Panc1 (cell line): ENCODE data around the gene ZNF334. TPM values are rescaled to one million over a fixed set of nuclear protein-coding genes. Genes with fewer than 3 reads are reported as not detected.

Experiments
- ATAC-seq: fragments of 200-7000 bp; cut with Tn5 transposase; 2 replicates; pipeline ENCODE4 v1.9.1; 2020; ENCODE audit warnings: mild to moderate bottlenecking, moderate library complexity
- BruUV-seq: library from RNA; stranded (reverse); fragments of 400-500 nt; replicated peaks from 2 replicates; lab custom pipeline; 2021; lab: Mats Ljungman, UMichigan
- CTCF ChIA-PET: fragments of 300-600 bp; sonication (Branson Sonifier 250); formaldehyde crosslinking; loops from one replicate; lab custom pipeline; 2022; ENCODE audit warnings: antibody characterized with exemption; lab: Charles Lee
- POLR2A ChIA-PET: fragments of 300-600 bp; sonication (Branson Sonifier 250); formaldehyde crosslinking; loops from one replicate; lab custom pipeline; 2022; ENCODE audit warnings: antibody characterized with exemption; lab: Charles Lee
- DNase-seq: peaks from one replicate; pipeline ENCODE4 v3.0.0-alpha.2; 2010; ENCODE audit warnings: low read depth, low spot score
- H3K27ac ChIP-seq: 2 replicates; pipeline ENCODE4 v1.5.1; 2011; ENCODE audit warnings: mild to moderate bottlenecking, low read length, inconsistent platforms
- H3K27me3 ChIP-seq: fragments of 200-500 bp; sonication (Bioruptor generic); 2 replicates; pipeline ENCODE4 v1.6.0; 2014; ENCODE audit warnings: low read length, inconsistent platforms; ENCODE audit not compliant: control insufficient read depth, insufficient read depth
- H3K36me3 ChIP-seq: fragments of 200-500 bp; sonication (Bioruptor generic); 2 replicates; pipeline ENCODE4 v1.5.1; 2014; ENCODE audit warnings: inconsistent platforms, mild to moderate bottlenecking, low read length, moderate library complexity; ENCODE audit not compliant: control insufficient read depth, insufficient read depth
- H3K4me1 ChIP-seq: 2 replicates; pipeline ENCODE4 v1.5.1; 2011; ENCODE audit warnings: inconsistent platforms, mild to moderate bottlenecking, low read length, moderate library complexity; ENCODE audit not compliant: control insufficient read depth, insufficient read depth
- H3K4me3 ChIP-seq, 2 experiments: 2 replicates each; pipeline ENCODE4 v1.5.1; 2011 to 2012; ENCODE audit warnings: low read depth in 2 of 2, low read length in 2 of 2, mild to moderate bottlenecking in 2 of 2, inconsistent platforms in 1 of 2, moderate library complexity in 1 of 2
- H3K9me3 ChIP-seq: fragments of 200-500 bp; sonication (Bioruptor generic); 2 replicates; pipeline ENCODE4 v1.5.1; 2014; ENCODE audit warnings: low read depth, mild to moderate bottlenecking, inconsistent platforms, low read length, moderate library complexity; ENCODE audit not compliant: control insufficient read depth, insufficient read depth
- CTCF ChIP-seq: fragments of 450-650 bp; IDR thresholded peaks from 2 replicates; pipeline ENCODE4 v1.5.1; 2017; ENCODE audit warnings: mild to moderate bottlenecking
- POLR2AphosphoS5 ChIP-seq: IDR thresholded peaks from 2 replicates; pipeline ENCODE4 v1.6.1; 2012; ENCODE audit warnings: mild to moderate bottlenecking, low read depth, low read length, moderate library complexity
- REST ChIP-seq, 2 experiments: IDR thresholded peaks; 2 replicates each; pipeline ENCODE4 v1.6.1; 2011 to 2012; ENCODE audit warnings: low read depth in 2 of 2, control low read depth in 1 of 2, low read length in 1 of 2, mild to moderate bottlenecking in 1 of 2, moderate library complexity in 1 of 2; ENCODE audit not compliant: insufficient read depth in 1 of 2
- SIN3A ChIP-seq: IDR thresholded peaks from 2 replicates; pipeline ENCODE4 v1.6.1; 2012; ENCODE audit warnings: low read depth, mild to moderate bottlenecking, low read length, moderate library complexity, borderline replicate concordance; ENCODE audit not compliant: insufficient read depth
- TCF7L2 ChIP-seq: IDR thresholded peaks from 2 replicates; pipeline ENCODE4 v1.6.1; 2011; ENCODE audit warnings: mild to moderate bottlenecking, low read depth, low read length, inconsistent platforms
- in situ Hi-C: cut with HindIII; loops from 2 replicates; pipeline ENCODE4 v1.10.0; 2016; ENCODE audit warnings: low sequenced_read_pairs, low pct_unique_long_range_greater_than_20kb
- intact Hi-C: fragments of 100-400 bp; cut with micrococcal nuclease; formaldehyde crosslinking; loops from one replicate; pipeline ENCODE4 v1.10.0; 2022; ENCODE audit not compliant: unreplicated experiment
- total RNA-seq: library from RNA; stranded (reverse); gene quantifications from one replicate; pipeline ENCODE4 v1.2.1, GENCODE V29; 2021; ENCODE audit not compliant: unreplicated experiment

Gene ZNF334
- total RNA-seq, 1 experiment from 2014 or later, result 0.28 TPM

DNA sequence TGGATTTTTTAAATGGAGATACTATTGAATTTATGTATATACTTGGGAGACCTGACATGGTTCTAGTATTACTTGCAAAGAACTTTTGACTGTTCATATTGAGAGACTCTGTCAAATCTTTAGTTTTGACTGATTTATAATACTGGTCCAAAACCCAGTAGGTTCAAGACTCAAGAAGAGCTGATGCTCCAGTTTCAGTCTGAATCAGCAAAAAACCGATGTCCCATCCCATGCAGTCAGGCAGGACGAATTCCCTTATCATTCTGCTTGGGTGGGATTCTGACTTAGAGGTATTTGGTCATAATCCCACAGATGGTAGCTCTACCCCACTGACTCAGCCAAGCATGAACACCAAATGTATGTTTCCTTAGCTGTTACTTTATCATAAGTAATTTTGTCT lies 29.5 kb downstream of the ZNF334 start:
- intact Hi-C loops, result no loop called here
- BruUV-seq, result no TSS peak
- in situ Hi-C loops, result no loop called here
- no peak overlapping the region for H3K27ac ChIP-seq
- ATAC-seq, result no peak
- no peaks in the 10 kb centered on the region for H3K4me1 ChIP-seq
- H3K36me3 ChIP-seq, result no peaks in the 10 kb centered on the region
- H3K27me3 ChIP-seq, result peaks cover 32% of the 10 kb centered on the region
- H3K4me3 ChIP-seq, result no peak overlapping the region
- no peaks in the 10 kb centered on the region for H3K9me3 ChIP-seq
- TF ChIP-seq REST (IDR thresholded peaks at IDR 0.05; ENCODE audit: insufficient read depth in 1 of 2, low read depth in 2 of 2, low read length in 1 of 2) (no peak), POLR2AphosphoS5 (no peak), SIN3A (no peak), TCF7L2 (no peak), CTCF (no peak)
- DNase-seq, result no peak
- ChIA-PET POLR2A (no interaction called here), CTCF (no interaction called here)

- CTCF ChIA-PET, result no interaction called here
These were observed 30.5 kb downstream of the ZNF334 start for GRCh38 chr20:46482864-46483263.

More at GRCh38 chr20:46482864-46483263, 30.5 kb downstream of the ZNF334 start:
- ATAC-seq, result no peak
- intact Hi-C loops, result no loop called here
- TF ChIP-seq CTCF (no peak), POLR2AphosphoS5 (no peak), REST (IDR thresholded peaks at IDR 0.05; ENCODE audit: insufficient read depth in 1 of 2, low read depth in 2 of 2, low read length in 1 of 2) (no peak), TCF7L2 (no peak), SIN3A (no peak)
- H3K36me3 ChIP-seq, result no peaks in the 10 kb centered on the region
- no peak overlapping the region for H3K27ac ChIP-seq
- H3K4me1 ChIP-seq, result no peaks in the 10 kb centered on the region
- H3K4me3 ChIP-seq, result no peak overlapping the region
- POLR2A ChIA-PET, result no interaction called here
- BruUV-seq, result no TSS peak
- in situ Hi-C loops, result no loop called here
- no peaks in the 10 kb centered on the region for H3K9me3 ChIP-seq
- peaks cover 30% of the 10 kb centered on the region for H3K27me3 ChIP-seq
- DNase-seq, result no peak
